K562 (cell line): ENCODE results near the gene ADTRP. TPM values are rescaled to one million over a fixed set of nuclear protein-coding genes. Genes with fewer than 3 reads are reported as not detected.

ENCODE experiments used
- ATF7 ChIP-seq: fragments of 450-650 bp; IDR thresholded peaks from 2 replicates; pipeline ENCODE4 v1.7.1; 2014; ENCODE audit warnings: mild to moderate bottlenecking, moderate library complexity
- NR2C1 ChIP-seq, 2 experiments: fragments of 450-650 bp; IDR thresholded peaks; 2 replicates each; pipeline ENCODE4 v1.6.1; 2017; ENCODE audit warnings: mild to moderate bottlenecking in 2 of 2, antibody characterized with exemption in 1 of 2, inconsistent platforms in 1 of 2, missing compliant biosample characterization in 1 of 2, missing genetic modification characterization in 1 of 2
- NRF1 ChIP-seq, 2 experiments: fragments of 450-650 bp; IDR thresholded peaks in 1 of 2; conservative IDR thresholded peaks in 1 of 2; 2 replicates each; pipeline ENCODE4 v1.6.1; 2014; ENCODE audit warnings: mild to moderate bottlenecking in 2 of 2
- TFAP4 ChIP-seq: sonication (generic); formaldehyde crosslinking; IDR thresholded peaks from 2 replicates; pipeline ENCODE4 v1.8.0; 2022; ENCODE audit warnings: missing genetic modification reagents, mild to moderate bottlenecking, moderate library complexity, borderline replicate concordance
- polyA plus RNA-seq, 8 experiments: library from polyadenylated mRNA; depleted of rRNA in 4 of 8; stranded (reverse) in 5 of 8; unstranded in 3 of 8; fragments of >200 nt; fragmentation: Nextera tagmentation in 2 of 8; fragmentation: Illumina TruSeq in 1 of 8; extraction: Ambion mirVana in 2 of 8; extraction: Trizol in 1 of 8; gene quantifications; 2 replicates each; pipeline versions ENCODE4 v1.2.1 to v1.2.3, GENCODE V29; 2011 to 2014; ENCODE audit warnings: inconsistent platforms in 1 of 8, missing spikeins in 1 of 8
- total RNA-seq, 7 experiments: library from RNA; depleted of rRNA in 6 of 7; stranded (reverse); fragments of >200 nt in 6 of 7; fragmentation: Illumina TruSeq in 2 of 7; extraction: Trizol in 2 of 7; gene quantifications; 2 replicates each; pipeline versions ENCODE4 v1.2.1 to v1.2.3, GENCODE V29; 2011 to 2021; ENCODE audit warnings: low replicate concordance in 1 of 7
- TF ChIP-seq, protein P1 (sequence below): sonication (generic); formaldehyde crosslinking; IDR thresholded peaks from 2 replicates; pipeline ENCODE4 v1.4.0; 2020; ENCODE audit warnings: mild to moderate bottlenecking, missing genetic modification reagents
- TF ChIP-seq, protein P2 (sequence below), 2 experiments: IDR thresholded peaks; 2 replicates each; pipeline ENCODE4 v1.6.1; 2012; ENCODE audit warnings: improper control_type of control experiment in 2 of 2, low read depth in 2 of 2, low read length in 2 of 2, borderline replicate concordance in 1 of 2

The ADTRP gene
- total and polyA plus RNA-seq, 9 of the 15 experiments (the other 6 are each of a cell fraction or from before 2014, with no cell fraction given), result 7.4 to 24.0 (median 13.6) TPM

GRCh38 chr6:11711984-11712711 is 66.5 kb downstream of the ADTRP start (continued):
- TF ChIP-seq, protein P1, sequence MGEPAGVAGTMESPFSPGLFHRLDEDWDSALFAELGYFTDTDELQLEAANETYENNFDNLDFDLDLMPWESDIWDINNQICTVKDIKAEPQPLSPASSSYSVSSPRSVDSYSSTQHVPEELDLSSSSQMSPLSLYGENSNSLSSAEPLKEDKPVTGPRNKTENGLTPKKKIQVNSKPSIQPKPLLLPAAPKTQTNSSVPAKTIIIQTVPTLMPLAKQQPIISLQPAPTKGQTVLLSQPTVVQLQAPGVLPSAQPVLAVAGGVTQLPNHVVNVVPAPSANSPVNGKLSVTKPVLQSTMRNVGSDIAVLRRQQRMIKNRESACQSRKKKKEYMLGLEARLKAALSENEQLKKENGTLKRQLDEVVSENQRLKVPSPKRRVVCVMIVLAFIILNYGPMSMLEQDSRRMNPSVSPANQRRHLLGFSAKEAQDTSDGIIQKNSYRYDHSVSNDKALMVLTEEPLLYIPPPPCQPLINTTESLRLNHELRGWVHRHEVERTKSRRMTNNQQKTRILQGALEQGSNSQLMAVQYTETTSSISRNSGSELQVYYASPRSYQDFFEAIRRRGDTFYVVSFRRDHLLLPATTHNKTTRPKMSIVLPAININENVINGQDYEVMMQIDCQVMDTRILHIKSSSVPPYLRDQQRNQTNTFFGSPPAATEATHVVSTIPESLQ (CRISPR knock-in tag), result no peak
- TF ChIP-seq TFAP4 (CRISPR knock-in tag) (no peak), NRF1 (conservative IDR thresholded peaks at IDR 0.05 in 1 of 2, IDR thresholded peaks at IDR 0.05 in 1 of 2) (no peak), ATF7 (no peak), NR2C1 (IDR thresholded peaks at IDR 0.05) (peak; percentile 58), NR2C1 (tag; IDR thresholded peaks at IDR 0.05) (0 out of 2 replicates have a peak, but pooled peaks have one; percentile 34)
- TF ChIP-seq, protein P2, sequence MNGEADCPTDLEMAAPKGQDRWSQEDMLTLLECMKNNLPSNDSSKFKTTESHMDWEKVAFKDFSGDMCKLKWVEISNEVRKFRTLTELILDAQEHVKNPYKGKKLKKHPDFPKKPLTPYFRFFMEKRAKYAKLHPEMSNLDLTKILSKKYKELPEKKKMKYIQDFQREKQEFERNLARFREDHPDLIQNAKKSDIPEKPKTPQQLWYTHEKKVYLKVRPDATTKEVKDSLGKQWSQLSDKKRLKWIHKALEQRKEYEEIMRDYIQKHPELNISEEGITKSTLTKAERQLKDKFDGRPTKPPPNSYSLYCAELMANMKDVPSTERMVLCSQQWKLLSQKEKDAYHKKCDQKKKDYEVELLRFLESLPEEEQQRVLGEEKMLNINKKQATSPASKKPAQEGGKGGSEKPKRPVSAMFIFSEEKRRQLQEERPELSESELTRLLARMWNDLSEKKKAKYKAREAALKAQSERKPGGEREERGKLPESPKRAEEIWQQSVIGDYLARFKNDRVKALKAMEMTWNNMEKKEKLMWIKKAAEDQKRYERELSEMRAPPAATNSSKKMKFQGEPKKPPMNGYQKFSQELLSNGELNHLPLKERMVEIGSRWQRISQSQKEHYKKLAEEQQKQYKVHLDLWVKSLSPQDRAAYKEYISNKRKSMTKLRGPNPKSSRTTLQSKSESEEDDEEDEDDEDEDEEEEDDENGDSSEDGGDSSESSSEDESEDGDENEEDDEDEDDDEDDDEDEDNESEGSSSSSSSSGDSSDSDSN (IDR thresholded peaks at IDR 0.05; ENCODE audit: borderline replicate concordance in 1 of 2, low read depth in 2 of 2, low read length in 2 of 2), result no peak
- TF ChIP-seq, all 486 proteins: peak for 5
